GM21825 (cell line): ENCODE data around the gene DNAJA1.
"Not testable (repeated sequence)": the region's sequence is repeated elsewhere in the genome, so short reads cannot be mapped to it uniquely, and the experiment has no call there.

Source experiments
- ATAC-seq: cut with Tn5 transposase; IDR thresholded peaks from one replicate; pipeline ENCODE4 v1.9.1; 2021; ENCODE audit warnings: mild to moderate bottlenecking, moderate library complexity; ENCODE audit not compliant: unreplicated experiment

The DNAJA1 gene

GRCh38 chr9:33024966-33025571 lies at the start of gene DNAJA1:
DNAJA1 (plus strand) TSS chr9:33025273; CDS start chr9:33026485, 1,212 bp downstream.
- peak; percentile 94 for ATAC-seq

GRCh38 chr9:32978051-32978450 lies 47.0 kb upstream of the DNAJA1 start:
- ATAC-seq: no peak

- ATAC-seq: no peak
Measured at GRCh38 chr9:32986971-32987370, 38.1 kb upstream of the DNAJA1 start.

- ATAC-seq: no peak
Measured at GRCh38 chr9:32989660-32990059, 35.4 kb upstream of the DNAJA1 start.

- no peak for ATAC-seq
Measured at GRCh38 chr9:32991897-32992594, 33.0 kb upstream of the DNAJA1 start.

- no peak for ATAC-seq
Measured at GRCh38 chr9:32992595-32993238, 32.4 kb upstream of the DNAJA1 start.

GRCh38 chr9:33000682-33001055 lies 24.4 kb upstream of the DNAJA1 start:
- ATAC-seq: not testable (repeated sequence)

- not testable (repeated sequence) for ATAC-seq
Measured at GRCh38 chr9:33005335-33005734, 19.7 kb upstream of the DNAJA1 start.

- ATAC-seq: no peak
Measured at GRCh38 chr9:33007755-33008154, 17.3 kb upstream of the DNAJA1 start.

GRCh38 chr9:33011831-33012230 lies 13.2 kb upstream of the DNAJA1 start:
- no peak for ATAC-seq

GRCh38 chr9:33012328-33013069 lies 12.6 kb upstream of the DNAJA1 start:
- ATAC-seq: no peak

GRCh38 chr9:33013962-33014664 lies 11.0 kb upstream of the DNAJA1 start:
- ATAC-seq: no peak

GRCh38 chr9:33014665-33015014 lies 10.4 kb upstream of the DNAJA1 start:
- no peak for ATAC-seq

GRCh38 chr9:33017283-33018041 lies 7.6 kb upstream of the DNAJA1 start:
- ATAC-seq: peak; percentile 63

- ATAC-seq: no peak
Measured at GRCh38 chr9:33019797-33020196, 5.3 kb upstream of the DNAJA1 start.

GRCh38 chr9:33022303-33022702 lies 2.8 kb upstream of the DNAJA1 start:
- ATAC-seq: no peak

- no peak for ATAC-seq
Measured at GRCh38 chr9:33022755-33023154, 2.3 kb upstream of the DNAJA1 start.

- no peak for ATAC-seq
Measured at GRCh38 chr9:33023661-33024060, 1.4 kb upstream of the DNAJA1 start.

- ATAC-seq: no peak
Measured at GRCh38 chr9:33024126-33024965, 727 bp upstream of the DNAJA1 start.
